HEK293 (cell line): ENCODE measurements around the gene DPH2.
A peak's percentile ranks its signal among the peaks of the same experiment; 100 is the strongest.

Experiments used
- CTCF ChIA-PET: fragments of 350-600 bp; formaldehyde crosslinking; extraction: SDS; loops from one replicate; lab custom pipeline; 2021; ENCODE audit warnings: antibody characterized with exemption; lab: Yijun Ruan, JAX
- POLR2A ChIA-PET: fragments of 300-600 bp; formaldehyde crosslinking; extraction: SDS; loops from one replicate; lab custom pipeline; 2020; ENCODE audit warnings: antibody characterized with exemption, inconsistent platforms; lab: Yijun Ruan, JAX
- H3K27ac ChIP-seq: fragments of 200-500 bp; sonication (Bioruptor generic); 2 replicates; pipeline ENCODE4 v1.5.1; 2014; ENCODE audit warnings: low read depth, low read length, control low read depth, inconsistent platforms; ENCODE audit errors: extremely low read depth
- H3K36me3 ChIP-seq, 2 experiments: fragments of 200-500 bp in 1 of 2; sonication (Bioruptor generic) in 1 of 2; 1 replicate in 1 of 2; 2 replicates in 1 of 2; pipeline ENCODE4 v1.5.1; 2014 to 2017; ENCODE audit warnings: inconsistent platforms in 2 of 2, low read length in 2 of 2; ENCODE audit not compliant: control insufficient read depth in 2 of 2, insufficient read depth in 1 of 2
- H3K4me1 ChIP-seq: fragments of 200-500 bp; sonication (Bioruptor generic); 2 replicates; pipeline ENCODE4 v1.5.1; 2014; ENCODE audit warnings: mild to moderate bottlenecking, low read length, inconsistent platforms; ENCODE audit not compliant: control insufficient read depth, insufficient read depth
- H3K4me3 ChIP-seq: 2 replicates; pipeline ENCODE4 v1.5.1; 2011; ENCODE audit warnings: low read depth, mild to moderate bottlenecking, control low read depth, low read length, moderate library complexity
- H3K9me3 ChIP-seq: fragments of 200-500 bp; sonication (Bioruptor generic); 2 replicates; pipeline ENCODE4 v1.5.1; 2014; ENCODE audit warnings: low read depth, low read length, inconsistent platforms; ENCODE audit not compliant: control insufficient read depth, insufficient read depth
- BCL6B ChIP-seq: fragments of 450-650 bp; formaldehyde crosslinking; IDR thresholded peaks from 2 replicates; pipeline ENCODE4 v1.5.1; 2017; ENCODE audit warnings: missing biosample characterization, missing genetic modification characterization
- EGR2 ChIP-seq: fragments of 450-650 bp; formaldehyde crosslinking; IDR thresholded peaks from 2 replicates; pipeline ENCODE4 v1.5.1; 2016; ENCODE audit warnings: low read depth, missing biosample characterization, missing genetic modification characterization
- REST ChIP-seq: fragments of 450-650 bp; formaldehyde crosslinking; IDR thresholded peaks from 2 replicates; pipeline ENCODE4 v1.5.1; 2016; ENCODE audit warnings: missing biosample characterization, missing genetic modification characterization
- ZFHX2 ChIP-seq: fragments of 450-650 bp; formaldehyde crosslinking; conservative IDR thresholded peaks from 2 replicates; pipeline ENCODE4 v1.5.1; 2016; ENCODE audit warnings: missing biosample characterization, missing genetic modification characterization
- ZFP37 ChIP-seq: fragments of 450-650 bp; formaldehyde crosslinking; IDR thresholded peaks from 2 replicates; pipeline ENCODE4 v1.5.1; 2016; ENCODE audit warnings: missing biosample characterization, missing genetic modification characterization
- ZIC2 ChIP-seq: fragments of 450-650 bp; formaldehyde crosslinking; IDR thresholded peaks from 2 replicates; pipeline ENCODE4 v1.5.1; 2016; ENCODE audit warnings: missing biosample characterization, missing genetic modification characterization
- ZNF362 ChIP-seq: fragments of 450-650 bp; formaldehyde crosslinking; IDR thresholded peaks from 2 replicates; pipeline ENCODE4 v1.5.1; 2016; ENCODE audit warnings: missing biosample characterization, missing genetic modification characterization
- ZNF449 ChIP-seq: fragments of 450-650 bp; formaldehyde crosslinking; IDR thresholded peaks from 2 replicates; pipeline ENCODE4 v1.5.1; 2017; ENCODE audit warnings: missing biosample characterization, mild to moderate bottlenecking, missing genetic modification characterization, moderate library complexity

The DPH2 gene

GRCh38 chr1:43963890-43964289, 5.9 kb upstream of the DPH2 start:
- no peak overlapping the region for H3K27ac ChIP-seq
- no peak overlapping the region for H3K4me3 ChIP-seq
- POLR2A ChIA-PET: no interaction called here
- H3K4me1 ChIP-seq: no peaks in the 10 kb centered on the region
- H3K36me3 ChIP-seq: peaks cover 0 to 91% of the 10 kb centered on the region in 2 experiments; a peak in 1 of 3 replicates
- CTCF ChIA-PET: interaction anchor here (0.9 to 1.2 kb wide), 2 partner anchors 42 to 200 kb away, joined by 3 read pairs; no protein-coding TSS in a partner anchor
- no peaks in the 10 kb centered on the region for H3K9me3 ChIP-seq
- TF ChIP-seq ZFHX2 (tag by site-specific recombination): 0 out of 2 replicates have a peak, but pooled peaks have one; percentile 31
- TF ChIP-seq EGR2 (tag by site-specific recombination): 0 out of 2 replicates have a peak, but pooled peaks have one; percentile 43
- TF ChIP-seq ZIC2 (tag by site-specific recombination): peak; percentile 40; the same call in 1 of the 2 replicates
- TF ChIP-seq ZNF449 (tag by site-specific recombination): peak; percentile 86
- no peak for TF ChIP-seq BCL6B (tag by site-specific recombination)

- TF ChIP-seq EGR2 (tag by site-specific recombination) (peak; percentile 93), ZNF362 (no peak), ZFHX2 (tag by site-specific recombination) (peak; percentile 68), ZFP37 (tag by site-specific recombination) (no peak)
- Histone ChIP-seq H3K4me1 (no peaks in the 10 kb centered on the region), H3K27ac (no peak overlapping the region), H3K4me3 (no peak overlapping the region), H3K36me3 (peaks cover 0 to 76% of the 10 kb centered on the region in 2 experiments; a peak in 1 of 3 replicates), H3K9me3 (no peaks in the 10 kb centered on the region)
- CTCF ChIA-PET: no interaction called here
- POLR2A ChIA-PET: no interaction called here
Observed at GRCh38 chr1:43965316-43965715, 4.5 kb upstream of the DPH2 start.

- Histone ChIP-seq H3K27ac (no peak overlapping the region), H3K4me3 (no peak overlapping the region), H3K9me3 (no peaks in the 10 kb centered on the region), H3K4me1 (no peaks in the 10 kb centered on the region), H3K36me3 (peaks cover 0 to 72% of the 10 kb centered on the region in 2 experiments; a peak in 1 of 3 replicates)
- POLR2A ChIA-PET: interaction anchor here (1.4 kb wide), 1 partner anchor 22 kb away, joined by 4 read pairs; the partner anchor contains the start of gene IPO13
- CTCF ChIA-PET: no interaction called here
- TF ChIP-seq EGR2 (tag by site-specific recombination): peak; percentile 18; the same call in 1 of the 2 replicates
- no peak for TF ChIP-seq ZNF362
- TF ChIP-seq REST (tag by site-specific recombination): peak; percentile 95
Observed at GRCh38 chr1:43968348-43968948, 1.4 kb upstream of the DPH2 start.
